ENCODE results near the gene C1QTNF12.

C1QTNF12 gene

GRCh38 chr1:1240822-1241587 is 5.5 kb downstream of the C1QTNF12 start:
- DNase-seq (ENCODE audit: low read depth) = no peak

GRCh38 chr1:1240348-1240732 is 6.2 kb downstream of the C1QTNF12 start:
- no peak for DNase-seq (ENCODE audit: low read depth)

GRCh38 chr1:1239614-1240347 is 6.7 kb downstream of the C1QTNF12 start:
- no peak for DNase-seq (ENCODE audit: low read depth)

GRCh38 chr1:1239227-1239613 is 7.3 kb downstream of the C1QTNF12 start:
- no peak for DNase-seq (ENCODE audit: low read depth)

GRCh38 chr1:1238702-1239178 is 7.8 kb downstream of the C1QTNF12 start:
- DNase-seq (ENCODE audit: low read depth) = no peak

GRCh38 chr1:1237874-1238701 is 8.4 kb downstream of the C1QTNF12 start:
- no peak for DNase-seq (ENCODE audit: low read depth)

GRCh38 chr1:1236945-1237873 is 9.3 kb downstream of the C1QTNF12 start:
- no peak for DNase-seq (ENCODE audit: low read depth)

GRCh38 chr1:1236176-1236763 is 10.3 kb downstream of the C1QTNF12 start:
- no peak for DNase-seq (ENCODE audit: low read depth)

GRCh38 chr1:1235016-1235744 is 11.3 kb downstream of the C1QTNF12 start:
- no peak for DNase-seq (ENCODE audit: low read depth)

- no peak for DNase-seq (ENCODE audit: low read depth)
Observed at GRCh38 chr1:1234180-1234808, 12.2 kb downstream of the C1QTNF12 start.

- DNase-seq (ENCODE audit: low read depth) = no peak
Observed at GRCh38 chr1:1233567-1233892, 13.0 kb downstream of the C1QTNF12 start.

GRCh38 chr1:1232796-1233566 is 13.5 kb downstream of the C1QTNF12 start:
- no peak for DNase-seq (ENCODE audit: low read depth)

GRCh38 chr1:1232208-1232795 is 14.2 kb downstream of the C1QTNF12 start, which contains the start of gene B3GALT6:
TSS of gene B3GALT6 (plus strand) at chr1:1232237. CDS start at chr1:1232279, 42 bp downstream.
- DNase-seq (ENCODE audit: low read depth) = no peak

GRCh38 chr1:1231400-1232207 is 14.9 kb downstream of the C1QTNF12 start, which contains the start of gene SDF4:
TSS of gene SDF4 (minus strand) at chr1:1232001. CDS start at chr1:1228772, 3,229 bp downstream.
- DNase-seq (ENCODE audit: low read depth) = peak; percentile 95

- DNase-seq (ENCODE audit: low read depth) = no peak
Observed at GRCh38 chr1:1230656-1231399, 15.7 kb downstream of the C1QTNF12 start.

GRCh38 chr1:1229770-1230169 is 16.8 kb downstream of the C1QTNF12 start:
- DNase-seq (ENCODE audit: low read depth) = no peak
